ENCODE measurements around the gene SNX1. TPM values are rescaled to one million over a fixed set of nuclear protein-coding genes. Genes with fewer than 3 reads are reported as not detected.

SNX1 gene
- polyA plus RNA-seq, 2 of the 4 experiments (the other 2 are of a cell fraction) = 86.7 to 89.4 TPM

DNA sequence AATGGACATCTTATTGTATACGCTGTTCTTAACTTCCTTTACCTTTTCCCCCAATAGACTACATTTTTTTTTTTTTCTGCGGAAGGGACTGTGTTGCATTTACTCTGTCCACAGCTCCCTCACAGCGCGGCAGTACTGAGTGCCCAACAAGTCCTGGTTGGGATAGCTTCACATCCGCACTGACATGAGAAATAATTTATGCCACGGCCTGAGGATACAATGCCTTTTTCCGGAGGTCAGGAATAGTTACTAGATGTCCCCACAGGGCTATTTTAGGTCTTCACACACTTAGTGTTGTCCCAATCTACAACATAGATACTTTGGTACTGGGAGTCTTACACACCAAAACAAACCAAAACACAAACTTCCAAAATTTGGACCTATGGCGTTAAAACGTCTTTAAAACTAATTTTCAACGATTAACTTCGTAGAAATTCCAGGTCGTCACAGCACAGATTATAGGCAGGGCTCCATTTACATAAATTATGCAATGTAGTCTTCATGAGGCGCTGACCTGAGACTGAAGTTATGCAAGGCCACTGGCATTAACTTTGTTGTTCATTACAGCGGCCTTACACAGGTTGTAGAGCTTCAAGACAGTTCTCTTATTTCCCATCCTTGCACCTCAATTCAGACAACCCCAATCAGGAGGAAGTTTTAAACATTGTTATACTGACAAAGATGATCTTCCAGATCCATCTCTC, 68.0 kb downstream of the SNX1 start:
- Histone ChIP-seq H3K27ac (peak overlapping the region; percentile 73 to 80), H3K9me3 (no peaks in the 10 kb centered on the region), H3K4me1 (peaks cover 32% of the 10 kb centered on the region), H3K4me3 (peak overlapping the region; percentile 33), H3K4me2 (peak overlapping the region; percentile 76)
- POLR2A ChIA-PET = interaction anchor here (1.1 to 2.3 kb wide), 5 partner anchors 10 to 224 kb away, joined by 3 to 19 read pairs (median 6); partner anchors contain the start of genes SNX1 and TRIP4
- CTCF ChIA-PET = interaction anchor here (0.6 to 5.7 kb wide), 18 partner anchors 9 to 564 kb away, joined by 3 to 69 read pairs (median 5); partner anchors contain the start of genes CSNK1G1 and SNX22
- TF ChIP-seq ZFP36 (IDR thresholded peaks at IDR 0.05; ENCODE audit: borderline replicate concordance, partially characterized antibody) = no peak
- no peak for TF ChIP-seq EHF (CRISPR knock-in tag; IDR thresholded peaks at IDR 0.05)
- no peak for TF ChIP-seq HOXA7 (CRISPR knock-in tag; IDR thresholded peaks at IDR 0.05)
- TF ChIP-seq PHF8 (IDR thresholded peaks at IDR 0.05; ENCODE audit: borderline replicate concordance, low read depth) = 0 out of 2 replicates have a peak, but pooled peaks have one; percentile 0
- TF ChIP-seq, protein P1, sequence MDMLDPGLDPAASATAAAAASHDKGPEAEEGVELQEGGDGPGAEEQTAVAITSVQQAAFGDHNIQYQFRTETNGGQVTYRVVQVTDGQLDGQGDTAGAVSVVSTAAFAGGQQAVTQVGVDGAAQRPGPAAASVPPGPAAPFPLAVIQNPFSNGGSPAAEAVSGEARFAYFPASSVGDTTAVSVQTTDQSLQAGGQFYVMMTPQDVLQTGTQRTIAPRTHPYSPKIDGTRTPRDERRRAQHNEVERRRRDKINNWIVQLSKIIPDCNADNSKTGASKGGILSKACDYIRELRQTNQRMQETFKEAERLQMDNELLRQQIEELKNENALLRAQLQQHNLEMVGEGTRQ (IDR thresholded peaks at IDR 0.05) = no peak
- no peak for TF ChIP-seq NFE2L2 (conservative IDR thresholded peaks at IDR 0.05; ENCODE audit: low read length)
- DNase-seq (ENCODE audit: low read depth in 1 of 2, low spot score in 1 of 2) (no peak), FAIRE-seq (no peak), ATAC-seq (peak; percentile 5 to 10; a peak in 3 of 6 replicates)
- WGBS (ENCODE audit: missing lambda C conversion rate) = 74% methylated on average over 14 of the region's 14 CpGs

DNA sequence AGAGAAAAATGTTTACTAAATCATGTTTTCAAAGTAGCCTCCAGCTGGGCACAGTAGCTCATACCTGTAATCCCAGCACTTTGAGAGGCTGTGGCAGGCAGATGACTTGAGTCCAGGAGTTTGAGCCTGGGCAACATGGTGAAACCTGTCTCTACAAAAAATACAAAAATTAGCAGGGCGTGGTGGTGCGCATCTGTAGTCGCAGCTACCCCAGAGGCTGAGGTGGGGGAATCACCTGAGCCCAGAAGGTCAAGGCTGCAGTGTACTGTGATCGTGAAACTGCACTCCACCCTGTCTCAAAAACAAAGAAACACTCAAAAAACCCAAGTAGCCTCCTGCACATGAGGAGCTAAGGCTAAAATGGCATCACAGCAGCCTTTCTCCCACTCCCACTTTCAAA, 68.7 kb downstream of the SNX1 start:
- WGBS (ENCODE audit: missing lambda C conversion rate) = 90% methylated on average over 4 of the region's 4 CpGs
- ChIA-PET POLR2A (no interaction called here), CTCF (interaction anchor here (0.6 to 5.7 kb wide), 8 partner anchors 10 to 564 kb away, joined by 3 to 69 read pairs (median 5); partner anchors contain the start of gene SNX22)

DNA sequence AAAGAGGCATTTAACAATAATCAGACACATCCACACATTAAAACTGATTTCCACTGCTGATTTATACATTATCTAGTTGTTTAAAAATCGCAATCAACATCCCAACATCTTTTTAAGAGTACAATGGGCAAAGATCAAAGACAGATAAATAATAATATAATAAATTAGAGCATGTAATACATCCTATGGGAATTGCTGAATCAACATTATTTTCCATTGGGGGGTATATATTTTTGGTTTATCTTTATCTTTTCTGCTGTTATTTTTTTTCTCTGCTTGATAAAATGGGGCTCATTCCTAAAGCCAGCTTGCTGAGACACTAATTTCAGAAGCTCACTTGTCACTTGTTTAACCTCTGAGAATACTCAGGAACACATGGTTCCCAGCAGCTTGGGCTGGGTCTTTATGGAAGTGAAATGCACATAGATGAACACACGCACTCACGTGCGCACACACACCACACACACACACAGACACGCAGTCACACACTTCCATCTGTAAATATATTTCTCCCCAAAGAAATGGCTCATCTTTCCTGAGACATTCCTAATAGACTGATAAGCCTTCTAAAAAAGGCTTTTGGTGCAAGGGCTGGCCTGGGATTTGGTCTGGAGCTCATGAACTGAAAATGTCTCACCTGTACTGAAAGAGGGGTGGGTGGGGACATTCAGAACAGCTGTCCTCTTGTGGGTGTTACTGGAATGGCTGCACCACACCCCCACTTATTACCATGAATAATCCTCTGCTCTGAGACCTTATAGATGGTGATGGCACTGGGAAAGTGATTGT, 70.5 kb downstream of the SNX1 start:
- no peak for FAIRE-seq
- 95% methylated on average over 5 of the region's 5 CpGs for WGBS (ENCODE audit: missing lambda C conversion rate)
- no peak for DNase-seq (ENCODE audit: low read depth in 1 of 2, low spot score in 1 of 2)
- Histone ChIP-seq H3K4me1 (peaks cover 18% of the 10 kb centered on the region), H3K9me3 (no peaks in the 10 kb centered on the region), H3K4me2 (no peak overlapping the region), H3K27ac (no peak overlapping the region), H3K4me3 (no peak overlapping the region)
- TF ChIP-seq MAFK (IDR thresholded peaks at IDR 0.05; ENCODE audit: partially characterized antibody) (peak; percentile 93), CHD2 (IDR thresholded peaks at IDR 0.05; ENCODE audit: low read length, partially characterized antibody) (no peak)
- ChIA-PET CTCF (interaction anchor here (0.6 to 5.7 kb wide), 4 partner anchors 12 to 1026 kb away, joined by 3 to 69 read pairs (median 3); partner anchors contain the start of gene SNX22), POLR2A (no interaction called here)
- ATAC-seq = no peak

More for the DNA sequence above, 68.7 kb downstream of the SNX1 start:
- no peak for ATAC-seq
- no peak for DNase-seq (ENCODE audit: low read depth in 1 of 2, low spot score in 1 of 2)
- Histone ChIP-seq H3K4me2 (no peak overlapping the region), H3K4me3 (no peak overlapping the region), H3K9me3 (no peaks in the 10 kb centered on the region), H3K27ac (no peak overlapping the region), H3K4me1 (peaks cover 32% of the 10 kb centered on the region)
- TF ChIP-seq CEBPB (IDR thresholded peaks at IDR 0.05) (no peak), CBX2 (IDR thresholded peaks at IDR 0.05; ENCODE audit: borderline replicate concordance, low read depth) (no peak), HDAC2 (IDR thresholded peaks at IDR 0.05) (no peak), HOXA7 (CRISPR knock-in tag; IDR thresholded peaks at IDR 0.05) (no peak), ZFP36 (IDR thresholded peaks at IDR 0.05; ENCODE audit: borderline replicate concordance, partially characterized antibody) (no peak), RCOR1 (IDR thresholded peaks at IDR 0.05; ENCODE audit: low read depth, low read length) (no peak), ZC3H11A (IDR thresholded peaks at IDR 0.05) (no peak), PHF8 (IDR thresholded peaks at IDR 0.05; ENCODE audit: borderline replicate concordance, low read depth) (no peak), ZNF302 (CRISPR knock-in tag; IDR thresholded peaks at IDR 0.05) (no peak), TFCP2L1 (CRISPR knock-in tag; IDR thresholded peaks at IDR 0.05) (no peak), EP300 (IDR thresholded peaks at IDR 0.05) (no peak), FOXS1 (CRISPR knock-in tag; IDR thresholded peaks at IDR 0.05) (no peak), KDM5A (IDR thresholded peaks at IDR 0.05) (no peak), BHLHE40 (IDR thresholded peaks at IDR 0.05; ENCODE audit: low read depth, low read length) (no peak), SMC3 (IDR thresholded peaks at IDR 0.05) (no peak), NPAS2 (CRISPR knock-in tag; IDR thresholded peaks at IDR 0.05; ENCODE audit: borderline replicate concordance) (no peak)
- TF ChIP-seq, protein P2, sequence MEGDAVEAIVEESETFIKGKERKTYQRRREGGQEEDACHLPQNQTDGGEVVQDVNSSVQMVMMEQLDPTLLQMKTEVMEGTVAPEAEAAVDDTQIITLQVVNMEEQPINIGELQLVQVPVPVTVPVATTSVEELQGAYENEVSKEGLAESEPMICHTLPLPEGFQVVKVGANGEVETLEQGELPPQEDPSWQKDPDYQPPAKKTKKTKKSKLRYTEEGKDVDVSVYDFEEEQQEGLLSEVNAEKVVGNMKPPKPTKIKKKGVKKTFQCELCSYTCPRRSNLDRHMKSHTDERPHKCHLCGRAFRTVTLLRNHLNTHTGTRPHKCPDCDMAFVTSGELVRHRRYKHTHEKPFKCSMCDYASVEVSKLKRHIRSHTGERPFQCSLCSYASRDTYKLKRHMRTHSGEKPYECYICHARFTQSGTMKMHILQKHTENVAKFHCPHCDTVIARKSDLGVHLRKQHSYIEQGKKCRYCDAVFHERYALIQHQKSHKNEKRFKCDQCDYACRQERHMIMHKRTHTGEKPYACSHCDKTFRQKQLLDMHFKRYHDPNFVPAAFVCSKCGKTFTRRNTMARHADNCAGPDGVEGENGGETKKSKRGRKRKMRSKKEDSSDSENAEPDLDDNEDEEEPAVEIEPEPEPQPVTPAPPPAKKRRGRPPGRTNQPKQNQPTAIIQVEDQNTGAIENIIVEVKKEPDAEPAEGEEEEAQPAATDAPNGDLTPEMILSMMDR (IDR thresholded peaks at IDR 0.05) = no peak
- no peak for FAIRE-seq

All from A549 (cell line).